ENCODE measurements around the gene CCDC154. TPM values are rescaled to one million over a fixed set of nuclear protein-coding genes. Genes with fewer than 3 reads are reported as not detected.

Gene CCDC154
- total and polyA plus RNA-seq, 9 of the 15 experiments (the other 6 are each of a cell fraction or from before 2014, with no cell fraction given) = 0.15 to 1.4 (median 0.20) TPM; not detected in 5

GRCh38 chr16:1431497-1432270, 12.7 kb downstream of the CCDC154 start:
- DNase-seq (ENCODE audit: extremely low read depth in 1 of 4, low spot score in 3 of 4) (no peak), ATAC-seq (no peak), FAIRE-seq (no peak)
- 30% methylated on average over 11 of the region's 20 CpGs for WGBS (ENCODE audit: insufficient coverage, low coverage, missing lambda C conversion rate)
- no peak overlapping the region for H2AFZ ChIP-seq (ENCODE audit: low read depth, low read length)
- peaks cover 0 to 15% of the 10 kb centered on the region in 2 experiments; a peak in 2 of 5 replicates for H3K27me3 ChIP-seq (ENCODE audit: control insufficient read depth in 2 of 2, insufficient read depth in 2 of 2, low read length in 2 of 2)
- BruUV-seq (replicated peaks) = no TSS peak
- H3K9ac ChIP-seq (ENCODE audit: insufficient read depth in 1 of 2, low read depth in 2 of 2, low read length in 2 of 2) = peak overlapping the region in 1 of 2 experiments; percentile 61; a peak in 2 of 4 replicates
- H3K4me3 ChIP-seq = no peak overlapping the region
- no peaks in the 10 kb centered on the region for H3K36me3 ChIP-seq (ENCODE audit: control insufficient read depth, insufficient read depth, low read length)
- TF ChIP-seq ZNF354B (CRISPR knock-in tag; IDR thresholded peaks at IDR 0.05) (no peak), PCBP1 (IDR thresholded peaks at IDR 0.05; ENCODE audit: low read depth, low read length, poor library complexity, severe bottlenecking) (peak; percentile 16), TRIM25 (IDR thresholded peaks at IDR 0.05; ENCODE audit: borderline replicate concordance) (no peak), ZNF668 (CRISPR knock-in tag; IDR thresholded peaks at IDR 0.05) (no peak), ZNF764 (CRISPR knock-in tag; IDR thresholded peaks at IDR 0.05; ENCODE audit: low read depth) (no peak), ZNF408 (CRISPR knock-in tag; IDR thresholded peaks at IDR 0.05; ENCODE audit: low read depth) (no peak), HDGF (IDR thresholded peaks at IDR 0.05) (no peak)
- no peaks in the 10 kb centered on the region for H3K9me1 ChIP-seq (ENCODE audit: control insufficient read depth, insufficient read depth, low read length)
- H3K9me3 ChIP-seq (replicated peaks; ENCODE audit: control insufficient read depth, insufficient read depth, low read depth, low read length) = no peaks in the 10 kb centered on the region
- no peaks in the 10 kb centered on the region for H3K79me2 ChIP-seq (ENCODE audit: control insufficient read depth, insufficient read depth, low read length)
- in situ Hi-C loops (cut with MboI) = no loop called here
- intact Hi-C loops (cut with micrococcal nuclease) = no loop called here
- H3K27ac ChIP-seq (ENCODE audit: extremely low read depth, low read depth, low read length) = no peak overlapping the region
- no peaks in the 10 kb centered on the region for H4K20me1 ChIP-seq (replicated peaks; ENCODE audit: control insufficient read depth, insufficient read depth, low read length)
- ChIA-PET CTCF (ENCODE audit: low intra/inter-chr PET ratio) (no interaction called here), POLR2A (interaction anchor here (1.4 kb wide), 1 partner anchor 11 kb away, joined by 6 read pairs; the partner anchor contains the start of gene UQCC4)
- H3K4me1 ChIP-seq (replicated peaks in 1 of 2; ENCODE audit: control insufficient read depth in 2 of 2, insufficient read depth in 2 of 2, low read length in 2 of 2) = peaks cover 0 to 94% of the 10 kb centered on the region in 2 experiments; a peak in 2 of 5 replicates
- H3K4me2 ChIP-seq (ENCODE audit: insufficient read depth, low read length) = no peak overlapping the region
